ENCODE data around the gene FASN. TPM values are rescaled to one million over a fixed set of nuclear protein-coding genes. Genes with fewer than 3 reads are reported as not detected.

Gene FASN
- total RNA-seq, 1 donor from 2014 or later: 439 TPM

DNA sequence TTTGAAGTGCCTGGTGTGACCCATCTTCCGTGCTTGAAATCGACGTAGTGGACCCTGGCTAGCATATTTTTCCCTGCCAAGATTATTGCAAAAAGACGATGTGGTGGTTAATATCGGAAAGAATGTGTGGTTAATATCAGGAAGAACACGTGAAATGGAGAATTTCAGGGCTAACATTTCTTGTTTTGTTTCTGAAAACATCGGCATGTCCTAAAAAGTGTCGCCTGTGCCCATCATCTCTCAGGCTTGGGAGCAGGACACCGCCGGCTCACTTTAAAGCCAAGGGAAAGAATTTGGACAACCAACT lies 60.2 kb downstream of the FASN start:
- no peaks in the 10 kb centered on the region for H3K36me3 Mint-ChIP-seq (ENCODE audit: unreplicated experiment)
- H3K9me3 Mint-ChIP-seq (ENCODE audit: unreplicated experiment): peaks cover 11% of the 10 kb centered on the region

DNA sequence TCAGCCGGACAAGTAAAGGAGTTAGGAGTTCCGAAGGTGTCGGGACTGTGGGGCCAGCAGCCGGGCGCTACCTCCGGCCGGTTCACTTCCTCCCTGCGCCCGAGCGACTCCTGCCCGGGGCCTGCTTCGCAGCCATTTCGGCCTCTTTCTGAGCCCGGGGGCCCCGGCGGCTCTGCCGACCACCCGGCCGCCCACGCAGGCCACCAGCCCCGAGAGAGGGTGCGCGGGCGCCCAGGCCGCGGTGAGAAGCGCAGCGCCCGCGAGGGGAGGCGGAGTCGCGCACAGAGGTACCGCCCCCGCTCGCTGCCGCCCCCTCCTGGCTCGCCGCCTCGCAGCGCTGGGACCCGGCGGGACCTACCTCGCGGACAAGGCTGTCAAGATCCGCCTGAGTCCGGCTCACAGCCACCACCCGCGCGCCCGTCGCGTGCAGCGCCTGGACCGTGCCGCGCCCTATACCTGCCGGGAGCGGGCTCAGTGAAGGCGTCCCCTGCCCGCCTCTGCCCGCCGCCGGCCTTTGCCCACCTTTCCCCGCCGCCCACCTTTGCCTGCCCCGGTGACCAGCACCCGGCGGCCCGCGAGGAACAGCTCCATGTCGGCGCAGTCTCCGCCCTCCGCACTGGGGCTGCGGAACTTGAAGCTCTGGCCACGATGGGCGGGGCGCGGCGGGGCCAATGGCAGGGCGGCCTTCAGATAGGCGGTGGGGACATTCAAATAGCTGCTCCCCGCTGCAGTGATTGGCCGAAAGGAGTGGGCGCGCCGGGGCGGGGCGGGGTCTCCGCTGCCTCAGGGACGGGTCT lies 60.7 kb downstream of the FASN start, which contains the start of gene DCXR:
DCXR (minus strand) TSS at position 606 of the 797 bp plus-strand sequence; CDS start at position 591, 15 bp downstream.
- H3K27me3 Mint-ChIP-seq (ENCODE audit: unreplicated experiment): peaks cover 13% of the 10 kb centered on the region
- H3K4me3 Mint-ChIP-seq (ENCODE audit: unreplicated experiment): peak within 1 kb of the TSS; percentile 82
- peaks cover 11% of the 10 kb centered on the region for H3K9me3 Mint-ChIP-seq (ENCODE audit: unreplicated experiment)
- TF ChIP-seq, protein P1, sequence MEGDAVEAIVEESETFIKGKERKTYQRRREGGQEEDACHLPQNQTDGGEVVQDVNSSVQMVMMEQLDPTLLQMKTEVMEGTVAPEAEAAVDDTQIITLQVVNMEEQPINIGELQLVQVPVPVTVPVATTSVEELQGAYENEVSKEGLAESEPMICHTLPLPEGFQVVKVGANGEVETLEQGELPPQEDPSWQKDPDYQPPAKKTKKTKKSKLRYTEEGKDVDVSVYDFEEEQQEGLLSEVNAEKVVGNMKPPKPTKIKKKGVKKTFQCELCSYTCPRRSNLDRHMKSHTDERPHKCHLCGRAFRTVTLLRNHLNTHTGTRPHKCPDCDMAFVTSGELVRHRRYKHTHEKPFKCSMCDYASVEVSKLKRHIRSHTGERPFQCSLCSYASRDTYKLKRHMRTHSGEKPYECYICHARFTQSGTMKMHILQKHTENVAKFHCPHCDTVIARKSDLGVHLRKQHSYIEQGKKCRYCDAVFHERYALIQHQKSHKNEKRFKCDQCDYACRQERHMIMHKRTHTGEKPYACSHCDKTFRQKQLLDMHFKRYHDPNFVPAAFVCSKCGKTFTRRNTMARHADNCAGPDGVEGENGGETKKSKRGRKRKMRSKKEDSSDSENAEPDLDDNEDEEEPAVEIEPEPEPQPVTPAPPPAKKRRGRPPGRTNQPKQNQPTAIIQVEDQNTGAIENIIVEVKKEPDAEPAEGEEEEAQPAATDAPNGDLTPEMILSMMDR (IDR thresholded peaks at IDR 0.05; ENCODE audit: partially characterized antibody, unreplicated experiment): peak; percentile 86
- peaks cover 4% of the 10 kb centered on the region for H3K4me1 Mint-ChIP-seq (ENCODE audit: low read depth, unreplicated experiment)
- H3K27ac Mint-ChIP-seq (ENCODE audit: unreplicated experiment): peak within 1 kb of the TSS; percentile 60
- H3K36me3 Mint-ChIP-seq (ENCODE audit: unreplicated experiment): no peaks in the 10 kb centered on the region
- peak; percentile 99 for DNase-seq

More for the DNA sequence above, 60.2 kb downstream of the FASN start:
- Mint-ChIP-seq H3K4me3 (ENCODE audit: unreplicated experiment) (peak overlapping the region; percentile 82), H3K4me1 (ENCODE audit: low read depth, unreplicated experiment) (peaks cover 4% of the 10 kb centered on the region), H3K27ac (ENCODE audit: unreplicated experiment) (peak overlapping the region; percentile 60), H3K27me3 (ENCODE audit: unreplicated experiment) (peaks cover 13% of the 10 kb centered on the region)
- TF ChIP-seq, protein P1 (IDR thresholded peaks at IDR 0.05; ENCODE audit: partially characterized antibody, unreplicated experiment): no peak
- no peak for DNase-seq

DNA sequence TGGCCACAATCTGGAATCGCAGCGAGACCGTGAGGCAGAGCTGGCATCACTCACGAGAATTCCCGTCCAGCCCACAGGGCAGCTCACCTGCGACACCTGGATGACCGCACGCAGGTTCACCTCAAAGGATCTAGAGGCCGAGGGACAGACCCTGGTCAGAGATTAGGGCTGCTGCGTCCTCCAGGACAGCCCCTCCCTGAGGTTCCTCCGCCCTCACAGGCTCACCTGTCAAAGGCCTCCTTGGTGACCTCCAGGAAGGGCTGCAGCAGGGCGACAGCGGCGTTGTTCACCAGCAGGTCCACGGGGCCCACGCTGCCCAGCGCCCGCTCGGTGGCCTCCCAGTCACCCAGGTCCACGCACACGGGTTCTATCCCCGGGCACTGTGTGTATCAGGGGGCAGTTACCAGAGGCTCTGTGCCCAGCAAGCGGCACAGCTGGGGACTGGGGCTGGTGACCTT lies 61.4 kb downstream of the FASN start:
- Mint-ChIP-seq H3K27me3 (ENCODE audit: unreplicated experiment) (peaks cover 13% of the 10 kb centered on the region), H3K9me3 (ENCODE audit: unreplicated experiment) (peaks cover 11% of the 10 kb centered on the region), H3K36me3 (ENCODE audit: unreplicated experiment) (no peaks in the 10 kb centered on the region), H3K4me1 (ENCODE audit: low read depth, unreplicated experiment) (peaks cover 4% of the 10 kb centered on the region), H3K4me3 (ENCODE audit: unreplicated experiment) (peak overlapping the region; percentile 42), H3K27ac (ENCODE audit: unreplicated experiment) (no peak overlapping the region)
- no peak for DNase-seq
- TF ChIP-seq, protein P1 (IDR thresholded peaks at IDR 0.05; ENCODE audit: partially characterized antibody, unreplicated experiment): no peak

DNA sequence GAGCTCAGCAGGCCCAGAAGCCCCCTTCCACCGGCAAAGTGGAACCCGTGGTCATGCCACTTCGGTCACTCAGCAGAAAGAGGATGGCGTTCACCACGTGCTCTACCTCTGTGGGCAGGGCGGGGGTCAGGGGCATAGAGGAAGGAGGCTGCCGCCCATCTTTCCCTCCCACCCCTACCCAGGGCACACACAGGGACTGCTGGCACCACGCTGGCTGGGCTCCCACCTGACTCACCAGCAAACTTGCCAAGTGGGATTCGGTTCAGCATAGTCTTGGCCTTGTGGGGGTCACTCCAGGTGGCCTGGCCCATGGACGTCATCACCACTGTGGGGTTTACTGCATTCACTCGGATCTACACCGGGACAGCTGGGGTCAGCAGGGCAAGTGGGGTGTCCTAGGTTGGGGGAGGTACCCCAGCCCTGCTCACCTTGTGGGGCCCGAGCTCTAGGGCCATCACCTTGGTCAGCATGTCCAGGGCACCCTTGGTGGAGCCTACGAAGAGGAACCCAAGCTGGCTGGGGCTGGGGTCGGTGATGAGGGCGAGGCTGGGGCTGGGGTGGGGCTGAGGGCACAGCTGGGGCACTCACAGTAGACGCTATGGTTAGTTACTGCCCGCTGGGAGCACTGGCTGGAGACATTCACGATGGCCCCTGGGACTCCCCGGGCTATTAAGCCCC lies 61.9 kb downstream of the FASN start:
- H3K9me3 Mint-ChIP-seq (ENCODE audit: unreplicated experiment): peaks cover 8% of the 10 kb centered on the region

More for the DNA sequence above, 61.9 kb downstream of the FASN start:
- Mint-ChIP-seq H3K4me1 (ENCODE audit: low read depth, unreplicated experiment) (peaks cover 4% of the 10 kb centered on the region), H3K4me3 (ENCODE audit: unreplicated experiment) (peak overlapping the region; percentile 30), H3K36me3 (ENCODE audit: unreplicated experiment) (no peaks in the 10 kb centered on the region), H3K27me3 (ENCODE audit: unreplicated experiment) (peaks cover 8% of the 10 kb centered on the region), H3K27ac (ENCODE audit: unreplicated experiment) (no peak overlapping the region)
- no peak for DNase-seq
- TF ChIP-seq, protein P1 (IDR thresholded peaks at IDR 0.05; ENCODE audit: partially characterized antibody, unreplicated experiment): no peak
